ENCODE measurements around the gene TGFB1. TPM values are rescaled to one million over a fixed set of nuclear protein-coding genes. Genes with fewer than 3 reads are reported as not detected.

Gene TGFB1
- total and polyA plus RNA-seq, 7 donors, result 2.8 to 10.8 (median 9.5) TPM

- Histone ChIP-seq H3K36me3 (ENCODE audit: insufficient read depth in 1 of 2, low read depth in 1 of 2) (peaks cover 12 to 68% of the 10 kb centered on the region in 2 donors), H3K27ac (peak overlapping the region; percentile 16), H3K9me3 (no peaks in the 10 kb centered on the region), H3K4me1 (peaks cover 21% of the 10 kb centered on the region), H3K4me3 (no peak overlapping the region), H3K27me3 (ENCODE audit: insufficient read depth in 3 of 3, low read length in 2 of 3) (no peaks in the 10 kb centered on the region)
- TF ChIP-seq CTCF (IDR thresholded peaks at IDR 0.05), result no peak
- intact Hi-C loops (cut with DNase I), result loop anchor here (5.0 kb wide), 3 partner anchors 39 to 131 kb away; partner anchors contain the start of gene DMAC2 (in 1 of the 2)
- ATAC-seq (no peak), DNase-seq (no peak)
- 68 to 79% (median 77%) methylated on average over 12 to 13 of the region's 13 CpGs for WGBS, 3 donors
Measured at GRCh38 chr19:41305927-41306793, 47.6 kb downstream of the TGFB1 start.

GRCh38 chr19:41304706-41305483 is 48.8 kb downstream of the TGFB1 start:
- intact Hi-C loops (cut with DNase I), result loop anchor here (5.0 kb wide), 3 partner anchors 38 to 132 kb away; partner anchors contain the start of gene DMAC2 (in 1 of the 2)
- no peaks in the 10 kb centered on the region for H3K9me3 ChIP-seq
- H3K27ac ChIP-seq, result no peak overlapping the region
- H3K4me1 ChIP-seq, result peaks cover 20% of the 10 kb centered on the region
- peaks cover 12 to 75% of the 10 kb centered on the region in 2 donors for H3K36me3 ChIP-seq (ENCODE audit: insufficient read depth in 1 of 2, low read depth in 1 of 2)
- DNase-seq, result no peak
- 73 to 79% (median 74%) methylated on average over 4 of the region's 4 CpGs for WGBS, 3 donors
- no peaks in the 10 kb centered on the region for H3K27me3 ChIP-seq (ENCODE audit: insufficient read depth in 3 of 3, low read length in 2 of 3)
- TF ChIP-seq CTCF (IDR thresholded peaks at IDR 0.05), result no peak
- ATAC-seq, result no peak
- H3K4me3 ChIP-seq, result no peak overlapping the region

GRCh38 chr19:41303954-41304353 is 49.8 kb downstream of the TGFB1 start:
- 92 to 95% (median 93%) methylated on average over 14 of the region's 14 CpGs for WGBS, 3 donors
- DNase-seq (no peak), ATAC-seq (no peak)
- intact Hi-C loops (cut with DNase I), result no loop called here
- Histone ChIP-seq H3K27me3 (ENCODE audit: insufficient read depth in 3 of 3, low read length in 2 of 3) (no peaks in the 10 kb centered on the region), H3K36me3 (ENCODE audit: insufficient read depth in 1 of 2, low read depth in 1 of 2) (peaks cover 12 to 75% of the 10 kb centered on the region in 2 donors), H3K4me3 (no peak overlapping the region), H3K4me1 (peaks cover 24% of the 10 kb centered on the region), H3K9me3 (no peaks in the 10 kb centered on the region), H3K27ac (no peak overlapping the region)
- no peak for TF ChIP-seq CTCF (IDR thresholded peaks at IDR 0.05)

GRCh38 chr19:41302624-41303351 is 50.9 kb downstream of the TGFB1 start:
- Histone ChIP-seq H3K36me3 (ENCODE audit: insufficient read depth in 1 of 2, low read depth in 1 of 2) (peaks cover 12 to 74% of the 10 kb centered on the region in 2 donors), H3K9me3 (no peaks in the 10 kb centered on the region), H3K27ac (no peak overlapping the region), H3K4me3 (no peak overlapping the region), H3K4me1 (peaks cover 25% of the 10 kb centered on the region), H3K27me3 (ENCODE audit: insufficient read depth in 3 of 3, low read length in 2 of 3) (no peaks in the 10 kb centered on the region)
- DNase-seq (no peak), ATAC-seq (no peak)
- WGBS, 3 donors, result 60 to 76% (median 69%) methylated on average over 21 of the region's 21 CpGs
- intact Hi-C loops (cut with DNase I), result no loop called here
- TF ChIP-seq CTCF (IDR thresholded peaks at IDR 0.05), result no peak

All from psoas muscle (tissue), 8 donors.